Loucy (cell line): ENCODE measurements around the gene RUNX2.

ENCODE experiments used
- H2AFZ ChIP-seq: fragments of 200-600 bp; sonication (generic); 2 replicates; pipeline ENCODE4 v1.6.0; 2016; ENCODE audit warnings: antibody characterized with exemption, mild to moderate bottlenecking, low read length, moderate library complexity
- H3F3A ChIP-seq: fragments of 200-600 bp; 2 replicates; pipeline ENCODE4 v1.6.0; 2016; ENCODE audit warnings: antibody characterized with exemption, low read depth, mild to moderate bottlenecking
- H3K27me3 ChIP-seq: fragments of 200-600 bp; sonication (generic); 2 replicates; pipeline ENCODE4 v1.6.1; 2014; ENCODE audit warnings: low read length, mild to moderate bottlenecking; ENCODE audit not compliant: insufficient read depth, poor library complexity, severe bottlenecking
- H3K36me3 ChIP-seq: fragments of 200-600 bp; sonication (generic); 2 replicates; pipeline ENCODE4 v1.6.1; 2016; ENCODE audit warnings: low read length; ENCODE audit not compliant: insufficient read depth
- H3K4me1 ChIP-seq: fragments of 200-600 bp; sonication (generic); 2 replicates; pipeline ENCODE4 v1.5.1; 2014; ENCODE audit warnings: low read length, mild to moderate bottlenecking; ENCODE audit not compliant: insufficient read depth, poor library complexity, severe bottlenecking
- H3K4me2 ChIP-seq: fragments of 200-600 bp; sonication (generic); 2 replicates; pipeline ENCODE4 v1.6.0; 2014; ENCODE audit warnings: antibody characterized with exemption, low read length, low read depth, mild to moderate bottlenecking; ENCODE audit not compliant: poor library complexity, severe bottlenecking
- H3K4me3 ChIP-seq: fragments of 200-600 bp; sonication (generic); 2 replicates; pipeline ENCODE4 v1.5.1; 2014; ENCODE audit warnings: low read length, mild to moderate bottlenecking, mixed read lengths; ENCODE audit not compliant: poor library complexity, severe bottlenecking
- H3K79me2 ChIP-seq: fragments of 200-600 bp; sonication (generic); 2 replicates; pipeline ENCODE4 v1.6.1; 2014; ENCODE audit warnings: low read length; ENCODE audit not compliant: insufficient read depth
- H3K9ac ChIP-seq: fragments of 200-600 bp; sonication (generic); 2 replicates; pipeline ENCODE4 v1.6.0; 2014; ENCODE audit warnings: mild to moderate bottlenecking, low read depth, low read length, moderate library complexity; ENCODE audit not compliant: poor library complexity, severe bottlenecking
- H3K9me2 ChIP-seq: fragments of 200-600 bp; sonication (generic); replicated peaks from 2 replicates; pipeline ENCODE4 v1.6.1; 2016; ENCODE audit warnings: low read depth, low read length, mixed read lengths
- H3K9me3 ChIP-seq: fragments of 200-600 bp; sonication (generic); 2 replicates; pipeline ENCODE4 v1.6.1; 2014; ENCODE audit warnings: mild to moderate bottlenecking, antibody characterized with exemption, low read length, low read depth; ENCODE audit not compliant: insufficient read depth
- H4K20me1 ChIP-seq: fragments of 200-600 bp; sonication (generic); 2 replicates; pipeline ENCODE4 v1.6.0; 2014; ENCODE audit warnings: antibody characterized with exemption, low read length, mild to moderate bottlenecking; ENCODE audit not compliant: insufficient read depth, poor library complexity, severe bottlenecking
- CTCF ChIP-seq: fragments of 200-600 bp; sonication (generic); conservative IDR thresholded peaks from 2 replicates; pipeline ENCODE4 v1.5.1; 2014; ENCODE audit warnings: mild to moderate bottlenecking, antibody characterized with exemption, low read length
- EZH2phosphoT487 ChIP-seq: fragments of 200-600 bp; IDR thresholded peaks from 2 replicates; pipeline ENCODE4 v1.6.1; 2018; ENCODE audit warnings: antibody characterized with exemption, mild to moderate bottlenecking, moderate library complexity, borderline replicate concordance

The RUNX2 gene

GRCh38 chr6:45658958-45659357 is 330.8 kb downstream of the RUNX2 start:
- Histone ChIP-seq H3K9me2 (no peaks in the 10 kb centered on the region), H3K4me3 (no peak overlapping the region), H3K36me3 (no peaks in the 10 kb centered on the region), H3F3A (no peaks in the 10 kb centered on the region), H4K20me1 (no peaks in the 10 kb centered on the region), H3K27me3 (no peaks in the 10 kb centered on the region), H3K4me2 (no peak overlapping the region), H3K79me2 (no peaks in the 10 kb centered on the region), H2AFZ (no peak overlapping the region), H3K9me3 (no peaks in the 10 kb centered on the region), H3K9ac (no peak overlapping the region), H3K4me1 (peaks cover 21% of the 10 kb centered on the region)
- no peak for TF ChIP-seq EZH2phosphoT487
- no peak for TF ChIP-seq CTCF

GRCh38 chr6:45661661-45662060 is 333.5 kb downstream of the RUNX2 start:
- Histone ChIP-seq H3K9ac (no peak overlapping the region), H3K4me1 (peaks cover 40% of the 10 kb centered on the region), H3F3A (0 out of 2 replicates have a peak, but pooled peaks cover 3% of the 10 kb centered on the region), H3K9me3 (no peaks in the 10 kb centered on the region), H3K36me3 (no peaks in the 10 kb centered on the region), H3K27me3 (no peaks in the 10 kb centered on the region), H3K4me2 (no peak overlapping the region), H3K9me2 (no peaks in the 10 kb centered on the region), H4K20me1 (no peaks in the 10 kb centered on the region), H2AFZ (no peak overlapping the region), H3K79me2 (no peaks in the 10 kb centered on the region), H3K4me3 (no peak overlapping the region)
- TF ChIP-seq EZH2phosphoT487 (no peak), CTCF (no peak)

DNA sequence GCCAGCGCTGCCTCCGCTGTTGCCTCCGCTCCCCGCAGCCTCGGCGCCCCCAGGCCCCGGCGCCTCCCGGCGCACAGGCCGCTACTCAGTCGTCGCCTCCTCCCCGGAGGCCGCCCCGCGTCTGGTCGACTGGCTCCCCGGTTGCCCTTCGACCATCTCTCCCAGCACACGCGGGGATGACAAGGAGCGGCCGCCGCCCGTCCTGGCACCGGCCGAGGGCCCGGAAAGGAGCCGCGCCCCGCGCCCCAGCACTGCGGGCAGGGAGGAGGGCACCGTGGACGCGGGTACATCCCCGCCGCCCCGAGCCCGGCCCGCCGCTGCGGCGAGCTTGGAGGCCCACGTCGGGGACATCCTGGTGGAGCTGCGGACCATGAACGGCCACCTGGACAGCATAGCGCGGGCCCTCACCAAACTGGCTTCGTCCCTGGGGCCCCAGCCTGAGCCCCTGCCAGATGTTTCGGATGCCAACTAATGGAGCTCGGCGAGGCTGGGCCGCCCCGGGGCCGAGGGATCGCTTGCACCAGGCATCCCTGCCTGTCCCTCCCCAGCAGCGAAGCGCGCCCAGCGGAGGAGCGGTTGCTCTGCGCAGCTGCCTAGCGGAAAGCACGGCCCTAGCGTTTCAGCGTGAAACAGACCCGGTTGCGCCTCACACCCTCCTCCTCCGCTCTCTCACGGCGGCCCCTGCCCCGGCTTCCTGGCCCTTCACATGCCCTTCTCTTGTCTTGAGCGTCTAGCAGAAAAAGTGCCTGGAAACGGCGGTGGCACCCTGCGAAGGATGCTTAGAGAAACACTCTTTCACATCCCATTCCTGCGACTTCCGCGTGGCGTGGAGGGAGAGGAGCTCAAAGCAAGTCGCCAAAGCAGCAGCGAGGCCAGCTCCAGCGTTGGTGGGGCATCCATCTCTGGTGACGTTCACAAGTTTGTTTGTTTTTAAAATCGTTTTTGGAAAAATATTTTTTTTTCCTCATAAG is 335.4 kb downstream of the RUNX2 start:
- Histone ChIP-seq H3K79me2 (no peaks in the 10 kb centered on the region), H3K27me3 (no peaks in the 10 kb centered on the region), H2AFZ (no peak overlapping the region), H3K4me3 (no peak overlapping the region), H4K20me1 (no peaks in the 10 kb centered on the region), H3K9ac (no peak overlapping the region), H3F3A (0 out of 2 replicates have a peak, but pooled peaks cover 3% of the 10 kb centered on the region), H3K4me2 (no peak overlapping the region), H3K9me3 (no peaks in the 10 kb centered on the region), H3K36me3 (no peaks in the 10 kb centered on the region), H3K4me1 (peaks cover 53% of the 10 kb centered on the region), H3K9me2 (no peaks in the 10 kb centered on the region)
- no peak for TF ChIP-seq CTCF
- TF ChIP-seq EZH2phosphoT487, result no peak
